OCI-LY1 (cell line): Measurements from ENCODE around the gene RNF151.

Experiments used
- H2AFZ ChIP-seq: fragments of 200-600 bp; sonication (generic), shearing (Covaris generic); 2 replicates; pipeline ENCODE4 v1.6.0; 2014; ENCODE audit warnings: antibody characterized with exemption, mild to moderate bottlenecking, low read length
- H3F3A ChIP-seq: fragments of 200-600 bp; sonication (generic), shearing (Covaris generic); 2 replicates; pipeline ENCODE4 v1.6.0; 2014; ENCODE audit warnings: mild to moderate bottlenecking, antibody characterized with exemption, low read length, moderate library complexity; ENCODE audit not compliant: insufficient read depth
- H3K27ac ChIP-seq: fragments of 200-600 bp; sonication (generic); 2 replicates; pipeline ENCODE4 v1.5.1; 2014; ENCODE audit warnings: low read length, mixed run types, mild to moderate bottlenecking, low read depth; ENCODE audit not compliant: poor library complexity, severe bottlenecking
- H3K27me3 ChIP-seq: fragments of 200-600 bp; sonication (generic); 2 replicates; pipeline ENCODE4 v1.6.0; 2014; ENCODE audit warnings: antibody characterized with exemption, mild to moderate bottlenecking, low read length, moderate library complexity; ENCODE audit not compliant: insufficient read depth
- H3K36me3 ChIP-seq: fragments of 200-600 bp; sonication (generic); 2 replicates; pipeline ENCODE4 v1.6.1; 2014; ENCODE audit warnings: mild to moderate bottlenecking, antibody characterized with exemption, low read length, moderate library complexity, mixed read lengths; ENCODE audit not compliant: insufficient read depth
- H3K4me1 ChIP-seq: fragments of 200-600 bp; sonication (generic); 2 replicates; pipeline ENCODE4 v1.5.1; 2014; ENCODE audit warnings: mild to moderate bottlenecking, low read length, moderate library complexity; ENCODE audit not compliant: insufficient read depth, severe bottlenecking
- H3K4me2 ChIP-seq: fragments of 200-600 bp; sonication (generic), shearing (Covaris generic); 2 replicates; pipeline ENCODE4 v1.6.1; 2014; ENCODE audit warnings: low read length
- H3K4me3 ChIP-seq: fragments of 200-600 bp; sonication (generic); 2 replicates; pipeline ENCODE4 v1.5.1; 2014; ENCODE audit warnings: low read length, low read depth, mild to moderate bottlenecking, mixed read lengths; ENCODE audit not compliant: poor library complexity, severe bottlenecking
- H3K79me2 ChIP-seq: fragments of 200-600 bp; shearing (Covaris generic); 2 replicates; pipeline ENCODE4 v1.6.1; 2016; ENCODE audit warnings: mixed run types, low read length, mixed read lengths; ENCODE audit not compliant: insufficient read depth
- H3K9ac ChIP-seq: fragments of 200-600 bp; sonication (generic), shearing (Covaris generic); 2 replicates; pipeline ENCODE4 v1.6.1; 2014; ENCODE audit warnings: mild to moderate bottlenecking, low read length, mixed read lengths
- H3K9me2 ChIP-seq: fragments of 200-600 bp; sonication (generic), shearing (Covaris generic); 2 replicates; pipeline ENCODE4 v1.6.1; 2014; ENCODE audit warnings: low read depth, mild to moderate bottlenecking, low read length, mixed read lengths
- H3K9me3 ChIP-seq: fragments of 200-600 bp; shearing (Covaris generic); 2 replicates; pipeline ENCODE4 v1.6.1; 2014; ENCODE audit warnings: low read length, mixed read lengths
- H4K20me1 ChIP-seq: fragments of 200-600 bp; sonication (generic), shearing (Covaris generic); 2 replicates; pipeline ENCODE4 v1.6.0; 2016; ENCODE audit warnings: mild to moderate bottlenecking, low read length; ENCODE audit not compliant: insufficient read depth
- EZH2 ChIP-seq: fragments of 200-600 bp; sonication (generic), shearing (Covaris generic); IDR thresholded peaks from 2 replicates; pipeline ENCODE4 v1.8.0; 2017; ENCODE audit warnings: borderline replicate concordance, mixed run types, mild to moderate bottlenecking, antibody characterized with exemption, low read length, moderate library complexity, mixed read lengths
- TF ChIP-seq, protein P1 (sequence below): fragments of 200-600 bp; sonication (generic), shearing (Covaris generic); IDR thresholded peaks from 2 replicates; pipeline ENCODE4 v1.5.1; 2017; ENCODE audit warnings: mild to moderate bottlenecking, antibody characterized with exemption, low read length, moderate library complexity, mixed read lengths

RNF151 gene

GRCh38 chr16:1993731-1994131 is 27.1 kb downstream of the RNF151 start:
- Histone ChIP-seq H3K27ac (peak overlapping the region; percentile 70), H3K9me3 (no peaks in the 10 kb centered on the region), H3K4me2 (no peak overlapping the region), H2AFZ (no peak overlapping the region), H3K4me3 (no peak overlapping the region), H3K27me3 (peaks cover 6% of the 10 kb centered on the region; the same call in 1 of the 2 replicates), H3K9ac (no peak overlapping the region; the same call in 1 of the 2 replicates), H3K36me3 (peaks cover 26% of the 10 kb centered on the region), H3K79me2 (no peaks in the 10 kb centered on the region), H3K4me1 (peaks cover 29% of the 10 kb centered on the region), H3F3A (no peaks in the 10 kb centered on the region; the same call in 1 of the 2 replicates), H4K20me1 (no peaks in the 10 kb centered on the region), H3K9me2 (no peaks in the 10 kb centered on the region)
- TF ChIP-seq EZH2: no peak
- TF ChIP-seq, protein P1, sequence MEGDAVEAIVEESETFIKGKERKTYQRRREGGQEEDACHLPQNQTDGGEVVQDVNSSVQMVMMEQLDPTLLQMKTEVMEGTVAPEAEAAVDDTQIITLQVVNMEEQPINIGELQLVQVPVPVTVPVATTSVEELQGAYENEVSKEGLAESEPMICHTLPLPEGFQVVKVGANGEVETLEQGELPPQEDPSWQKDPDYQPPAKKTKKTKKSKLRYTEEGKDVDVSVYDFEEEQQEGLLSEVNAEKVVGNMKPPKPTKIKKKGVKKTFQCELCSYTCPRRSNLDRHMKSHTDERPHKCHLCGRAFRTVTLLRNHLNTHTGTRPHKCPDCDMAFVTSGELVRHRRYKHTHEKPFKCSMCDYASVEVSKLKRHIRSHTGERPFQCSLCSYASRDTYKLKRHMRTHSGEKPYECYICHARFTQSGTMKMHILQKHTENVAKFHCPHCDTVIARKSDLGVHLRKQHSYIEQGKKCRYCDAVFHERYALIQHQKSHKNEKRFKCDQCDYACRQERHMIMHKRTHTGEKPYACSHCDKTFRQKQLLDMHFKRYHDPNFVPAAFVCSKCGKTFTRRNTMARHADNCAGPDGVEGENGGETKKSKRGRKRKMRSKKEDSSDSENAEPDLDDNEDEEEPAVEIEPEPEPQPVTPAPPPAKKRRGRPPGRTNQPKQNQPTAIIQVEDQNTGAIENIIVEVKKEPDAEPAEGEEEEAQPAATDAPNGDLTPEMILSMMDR: no peak

DNA sequence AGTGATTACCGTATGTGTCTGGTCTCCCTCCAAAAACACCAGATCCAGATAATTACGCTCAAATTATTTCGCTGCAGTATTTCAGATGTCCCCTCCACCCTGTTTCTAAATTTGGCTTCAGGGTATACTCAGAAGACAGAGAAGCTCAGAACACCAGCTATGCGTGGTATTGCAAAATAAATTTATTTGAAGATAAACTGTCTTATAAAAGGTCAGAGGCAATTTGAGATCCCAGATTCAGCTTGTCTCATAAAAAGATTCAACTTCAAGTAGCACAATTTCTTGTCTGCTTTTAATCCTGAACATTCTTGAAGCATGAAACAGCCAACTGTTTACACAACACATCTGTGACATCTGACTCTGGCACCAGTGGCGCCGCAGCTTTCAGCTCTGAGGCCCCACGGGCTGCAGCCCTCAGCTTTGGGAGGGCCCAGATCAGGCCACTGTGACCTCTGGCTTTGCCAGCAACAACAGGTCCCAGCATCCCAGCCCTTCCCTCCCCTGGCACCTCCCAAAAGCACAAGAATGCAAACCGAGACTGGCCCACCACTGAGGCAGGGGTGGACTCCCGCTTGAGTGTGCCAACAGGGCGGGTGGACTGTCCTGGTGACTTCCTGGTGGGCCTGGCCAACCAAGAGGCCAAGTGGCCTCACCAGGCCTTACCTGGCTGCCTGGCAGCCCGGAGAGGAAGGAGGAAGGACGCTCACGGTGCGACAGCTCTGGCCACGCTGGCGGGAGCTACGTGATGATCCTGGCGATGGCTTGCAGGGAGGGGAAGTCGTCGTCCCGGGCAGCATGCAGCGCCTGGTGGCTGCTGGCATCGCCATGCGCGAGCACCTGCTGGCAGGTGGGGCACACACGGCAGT is 31.1 kb downstream of the RNF151 start:
- TF ChIP-seq, protein P1: no peak
- TF ChIP-seq EZH2: no peak
- Histone ChIP-seq H3K4me3 (no peak overlapping the region), H3K9me2 (no peaks in the 10 kb centered on the region), H3K79me2 (no peaks in the 10 kb centered on the region), H3K4me1 (peaks cover 11% of the 10 kb centered on the region), H3K9ac (no peak overlapping the region), H3K36me3 (peaks cover 66% of the 10 kb centered on the region), H3K27me3 (no peaks in the 10 kb centered on the region), H3K4me2 (no peak overlapping the region), H3K9me3 (no peaks in the 10 kb centered on the region), H4K20me1 (no peaks in the 10 kb centered on the region), H3F3A (no peaks in the 10 kb centered on the region), H3K27ac (no peak overlapping the region), H2AFZ (no peak overlapping the region)

DNA sequence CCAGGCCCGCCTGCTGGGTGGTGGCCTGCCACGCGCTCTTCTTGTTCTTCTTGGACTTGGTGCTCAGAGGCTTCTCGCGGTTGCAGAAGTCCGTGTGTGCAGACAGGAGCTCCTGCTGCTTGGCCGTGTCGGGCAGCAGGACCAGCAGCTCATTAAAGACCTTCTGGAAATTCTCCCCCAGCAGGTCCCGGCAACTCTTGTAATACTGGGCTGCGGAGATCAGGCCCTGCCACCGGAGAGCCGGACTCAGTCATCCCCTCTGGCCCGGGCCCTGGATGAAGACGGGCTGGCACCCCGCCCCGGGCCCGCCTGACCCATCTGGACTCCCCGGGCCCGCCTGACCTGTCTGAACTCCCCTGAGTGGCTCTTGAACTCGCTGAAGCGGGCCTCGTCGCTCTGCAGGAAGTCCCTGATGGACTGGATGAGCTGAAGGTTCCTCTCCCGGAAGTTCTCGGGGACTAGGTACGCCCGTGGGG is 31.7 kb downstream of the RNF151 start:
- H3K36me3 ChIP-seq: peaks cover 72% of the 10 kb centered on the region

More for the DNA sequence above, 31.7 kb downstream of the RNF151 start:
- TF ChIP-seq EZH2: no peak
- TF ChIP-seq, protein P1: no peak
- Histone ChIP-seq H2AFZ (no peak overlapping the region), H3K27ac (no peak overlapping the region), H3K9me3 (no peaks in the 10 kb centered on the region), H3K9me2 (no peaks in the 10 kb centered on the region), H3K4me1 (peaks cover 8% of the 10 kb centered on the region), H3K9ac (no peak overlapping the region), H3K4me3 (no peak overlapping the region), H3K27me3 (no peaks in the 10 kb centered on the region), H4K20me1 (no peaks in the 10 kb centered on the region), H3K79me2 (no peaks in the 10 kb centered on the region), H3F3A (no peaks in the 10 kb centered on the region), H3K4me2 (no peak overlapping the region)
